Small intestine (tissue), 7 donors: ENCODE results near the gene SLC30A9. TPM values are rescaled to one million over a fixed set of nuclear protein-coding genes. Genes with fewer than 3 reads are reported as not detected.

Experiments used
- DNase-seq, 2 donors: peaks; one replicate each; pipeline versions ENCODE4 v3.0.0 to v3.0.0-alpha.2; 2013
- FAIRE-seq: peaks from 2 replicates; lab custom pipeline; 2012; peaks lifted over from hg19 to GRCh38; lab: Jason Lieb, UNC
- H3K27ac ChIP-seq, 3 donors: one replicate each; pipeline ENCODE4 v1.5.1; 2013; ENCODE audit warnings: low read length in 2 of 3, mild to moderate bottlenecking in 2 of 3, control low read depth in 1 of 3, inconsistent platforms in 1 of 3, low read depth in 1 of 3, moderate library complexity in 1 of 3
- H3K27me3 ChIP-seq, 3 donors: one replicate each; pipeline ENCODE4 v1.6.1; 2013; ENCODE audit warnings: low read length in 3 of 3, inconsistent platforms in 1 of 3; ENCODE audit not compliant: control insufficient read depth in 3 of 3, insufficient read depth in 3 of 3
- H3K36me3 ChIP-seq, 3 donors: one replicate each; pipeline ENCODE4 v1.6.1; 2013; ENCODE audit warnings: low read length in 3 of 3, inconsistent platforms in 1 of 3, low read depth in 1 of 3, mild to moderate bottlenecking in 1 of 3, moderate library complexity in 1 of 3; ENCODE audit not compliant: control insufficient read depth in 3 of 3, insufficient read depth in 2 of 3
- H3K4me1 ChIP-seq, 3 donors: one replicate each; pipeline ENCODE4 v1.6.1; 2013; ENCODE audit warnings: low read length in 2 of 3, inconsistent platforms in 1 of 3, low read depth in 1 of 3, mild to moderate bottlenecking in 1 of 3, moderate library complexity in 1 of 3; ENCODE audit not compliant: control insufficient read depth in 3 of 3, insufficient read depth in 2 of 3
- H3K4me3 ChIP-seq, 3 donors: one replicate each; pipeline ENCODE4 v1.5.1; 2013; ENCODE audit warnings: low read length in 3 of 3, control low read depth in 1 of 3, inconsistent platforms in 1 of 3, low read depth in 1 of 3, mild to moderate bottlenecking in 1 of 3, moderate library complexity in 1 of 3
- H3K9me3 ChIP-seq, 2 donors: one replicate each; pipeline ENCODE4 v1.6.1; 2013; ENCODE audit warnings: low read depth in 1 of 2, low read length in 1 of 2; ENCODE audit not compliant: control insufficient read depth in 2 of 2, insufficient read depth in 1 of 2
- WGBS, 3 donors: extraction: QIAGEN DNeasy Blood & Tissue Kit; methylation state at CpG; one replicate each; pipeline ENCODE4 v1.1.7; 2013; 5-methylcytosine and 5-hydroxymethylcytosine counted together
- polyA plus RNA-seq, 4 donors: library from polyadenylated mRNA; stranded (reverse) in 3 of 4; unstranded in 1 of 4; fragments of 200-250 nt in 3 of 4; fragments of 120-200 nt in 1 of 4; gene quantifications; one replicate each; pipeline versions ENCODE4 v1.2.1 to v1.2.3, GENCODE V29; 2013
- donor health status: healthy with polysubstance abuse.
- donor health status: control.
- donor health status: control.
- donor health status: Bipolar disorder and iron deficiency.
- donor health status: healthy.

The SLC30A9 gene
- polyA plus RNA-seq, 4 donors: 15.1 to 64.4 (median 25.7) TPM

DNA sequence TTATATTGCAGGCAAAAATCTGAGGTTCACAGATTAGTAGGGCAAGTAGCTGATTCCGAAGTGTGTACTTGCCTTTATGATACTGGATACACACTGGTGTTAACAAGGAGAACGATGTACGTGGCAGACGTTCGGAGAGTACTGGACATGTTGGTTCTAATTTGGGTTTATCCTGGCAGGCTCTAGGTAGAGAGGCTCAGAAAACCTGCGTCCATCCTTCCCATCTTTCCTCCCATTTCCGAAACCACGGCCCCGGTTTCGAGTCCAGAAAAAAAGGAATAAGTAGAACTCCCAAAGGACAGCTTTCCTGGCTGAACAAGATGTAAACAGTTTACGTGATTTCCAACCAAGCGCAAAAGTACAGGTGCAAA lies 351 bp upstream of the SLC30A9 start:
- H3K36me3 ChIP-seq: peaks cover 0 to 3% (median 0%) of the 10 kb centered on the region in 3 donors
- H3K9me3 ChIP-seq: no peaks in the 10 kb centered on the region
- H3K27ac ChIP-seq: peak overlapping the region in 2 of 3 donors; percentile 81 to 87
- no peak for FAIRE-seq
- H3K4me1 ChIP-seq: peaks cover 5 to 6% (median 6%) of the 10 kb centered on the region in 3 donors
- DNase-seq: no peak
- H3K4me3 ChIP-seq: peak overlapping the region; percentile 46 to 98 (median 75)
- H3K27me3 ChIP-seq: no peaks in the 10 kb centered on the region
- WGBS, 3 donors: 0 to 2% (median 1%) methylated on average over 12 of the region's 12 CpGs

- Histone ChIP-seq H3K4me3 (no peak overlapping the region), H3K36me3 (peaks cover 0 to 8% (median 0%) of the 10 kb centered on the region in 3 donors), H3K4me1 (peaks cover 5 to 6% (median 6%) of the 10 kb centered on the region in 3 donors), H3K27ac (no peak overlapping the region), H3K27me3 (no peaks in the 10 kb centered on the region), H3K9me3 (no peaks in the 10 kb centered on the region)
- FAIRE-seq: peak; percentile 47
- DNase-seq: peak; percentile 29 to 52
- WGBS, 3 donors: 86 to 87% (median 86%) methylated on average over 10 of the region's 10 CpGs
These were observed 1.8 kb downstream of the SLC30A9 start for GRCh38 chr4:41991916-41992767.

DNA sequence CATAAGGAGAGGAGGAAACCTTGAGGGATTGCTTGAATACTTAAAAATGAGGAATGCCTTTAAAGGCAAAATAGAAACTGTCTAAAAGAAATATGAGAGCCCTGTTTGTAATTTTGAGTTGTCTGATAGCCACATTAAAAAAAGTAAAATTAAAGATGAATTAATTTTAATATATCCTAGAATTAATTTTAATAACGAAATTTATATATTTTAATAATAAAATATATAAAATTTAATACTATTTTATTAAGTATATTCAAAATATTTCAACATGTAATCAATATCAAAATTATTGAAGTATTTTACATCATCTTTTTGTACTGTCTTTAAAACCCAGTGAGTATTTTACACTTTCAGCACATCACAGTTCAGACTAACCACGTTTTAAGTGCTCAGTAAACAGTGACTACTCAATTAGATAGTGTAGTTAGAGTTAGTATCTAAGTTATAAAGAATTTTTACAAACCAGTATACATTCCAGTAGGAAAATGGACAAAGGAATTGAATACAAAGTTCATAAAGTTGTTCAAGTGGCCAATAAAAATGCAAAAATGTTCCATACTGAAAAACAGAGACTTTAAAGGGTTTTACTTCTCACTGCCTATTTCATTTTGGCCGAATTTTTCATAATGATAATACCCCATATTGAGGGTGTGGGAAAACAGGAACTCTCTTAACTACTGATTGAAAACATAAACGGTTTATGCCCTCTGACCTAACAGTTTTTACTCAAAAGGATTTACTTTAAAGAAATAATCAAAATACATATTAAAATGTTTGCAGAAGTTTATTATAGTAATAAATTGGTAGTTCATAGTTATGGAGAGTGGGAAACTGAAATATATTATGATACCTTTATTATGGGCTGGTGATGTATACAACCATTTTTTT lies 2.9 kb downstream of the SLC30A9 start:
- no peak overlapping the region for H3K27ac ChIP-seq
- DNase-seq: no peak
- peak; percentile 57 for FAIRE-seq
- no peaks in the 10 kb centered on the region for H3K27me3 ChIP-seq
- WGBS, 3 donors: 73 to 74% (median 73%) methylated on average over 4 of the region's 4 CpGs
- no peaks in the 10 kb centered on the region for H3K9me3 ChIP-seq
- H3K36me3 ChIP-seq: peaks cover 0 to 8% (median 0%) of the 10 kb centered on the region in 3 donors
- peaks cover 5 to 6% (median 6%) of the 10 kb centered on the region in 3 donors for H3K4me1 ChIP-seq
- H3K4me3 ChIP-seq: no peak overlapping the region

GRCh38 chr4:41994461-41994985 lies 4.2 kb downstream of the SLC30A9 start:
- H3K4me1 ChIP-seq: peaks cover 5 to 6% (median 6%) of the 10 kb centered on the region in 3 donors
- no peaks in the 10 kb centered on the region for H3K27me3 ChIP-seq
- no peaks in the 10 kb centered on the region for H3K9me3 ChIP-seq
- 95 to 99% (median 98%) methylated on average over 3 of the region's 3 CpGs for WGBS, 3 donors
- H3K4me3 ChIP-seq: no peak overlapping the region
- peaks cover 0 to 11% (median 0%) of the 10 kb centered on the region in 3 donors for H3K36me3 ChIP-seq
- DNase-seq: no peak
- no peak overlapping the region for H3K27ac ChIP-seq
- no peak for FAIRE-seq

- Histone ChIP-seq H3K36me3 (peaks cover 0 to 8% (median 0%) of the 10 kb centered on the region in 3 donors), H3K4me1 (no peaks in the 10 kb centered on the region), H3K4me3 (no peak overlapping the region), H3K27me3 (no peaks in the 10 kb centered on the region), H3K9me3 (no peaks in the 10 kb centered on the region), H3K27ac (no peak overlapping the region)
- 86 to 96% (median 93%) methylated on average over 3 of the region's 3 CpGs for WGBS, 3 donors
- no peak for FAIRE-seq
- no peak for DNase-seq
These were observed 7.7 kb downstream of the SLC30A9 start for GRCh38 chr4:41998019-41998418.

DNA sequence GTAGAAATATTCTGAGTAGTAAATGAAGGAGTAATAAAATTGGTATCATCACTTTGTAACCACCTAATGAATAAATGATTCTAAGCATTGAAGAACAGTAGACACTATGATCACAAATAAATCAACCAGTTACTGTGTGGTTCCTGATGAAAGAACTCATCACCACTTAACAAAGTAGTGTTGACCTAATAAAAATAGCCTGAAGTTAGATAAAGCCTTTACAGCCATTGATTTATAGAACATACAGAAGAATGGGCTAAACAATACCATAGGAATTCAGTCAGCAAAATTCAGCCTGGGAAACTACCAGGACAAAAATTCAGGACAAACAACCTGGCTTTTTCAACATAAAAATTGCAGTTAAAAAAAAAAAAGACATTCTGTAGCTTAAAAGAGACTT lies 9.0 kb downstream of the SLC30A9 start:
- H3K4me3 ChIP-seq: no peak overlapping the region
- peaks cover 0 to 8% (median 0%) of the 10 kb centered on the region in 3 donors for H3K36me3 ChIP-seq
- no peak overlapping the region for H3K27ac ChIP-seq
- no peaks in the 10 kb centered on the region for H3K27me3 ChIP-seq
- no peaks in the 10 kb centered on the region for H3K4me1 ChIP-seq
- H3K9me3 ChIP-seq: no peaks in the 10 kb centered on the region
- DNase-seq: no peak
- FAIRE-seq: no peak

DNA sequence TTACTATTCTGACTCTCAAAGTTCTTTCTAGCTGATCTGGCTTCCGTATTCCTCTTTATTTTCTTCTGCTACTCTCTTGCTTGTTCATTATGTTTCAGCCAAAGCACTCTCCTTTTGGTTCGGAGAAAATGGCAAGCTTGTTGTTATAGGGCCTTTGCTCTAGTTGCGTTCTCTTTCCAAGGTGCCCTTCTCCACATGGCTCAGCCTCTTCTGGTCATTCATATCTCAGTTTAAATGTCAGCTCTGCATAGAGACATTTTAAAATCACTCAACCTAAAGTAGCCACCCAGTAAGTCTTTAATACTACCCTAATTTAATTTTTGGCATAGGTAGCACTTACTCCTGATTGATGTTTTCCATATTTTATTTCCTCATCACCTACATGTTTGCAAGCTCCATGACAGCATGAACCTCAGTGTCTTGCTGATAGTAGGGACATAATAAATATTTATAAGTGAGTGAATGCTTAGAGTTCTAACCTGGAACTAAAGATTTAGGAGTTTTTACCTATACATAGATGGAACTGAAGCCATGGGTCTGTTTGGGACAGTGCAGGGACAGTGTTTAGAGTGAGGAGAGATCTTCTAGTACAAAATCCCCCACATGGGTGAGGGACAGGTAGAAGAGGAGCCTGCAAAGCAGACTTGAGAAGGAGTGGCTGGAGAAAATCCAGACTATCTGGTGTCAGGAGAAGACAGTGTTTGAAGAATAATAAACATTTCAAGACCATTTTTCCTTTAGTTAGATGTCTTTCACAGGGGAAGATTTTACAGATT lies 17.9 kb downstream of the SLC30A9 start:
- 93 to 96% (median 94%) methylated on average over 3 of the region's 3 CpGs for WGBS, 3 donors
- Histone ChIP-seq H3K4me3 (no peak overlapping the region), H3K4me1 (no peaks in the 10 kb centered on the region), H3K27ac (no peak overlapping the region), H3K27me3 (no peaks in the 10 kb centered on the region), H3K36me3 (peaks cover 0 to 16% (median 2%) of the 10 kb centered on the region in 3 donors), H3K9me3 (no peaks in the 10 kb centered on the region)
- DNase-seq (no peak), FAIRE-seq (no peak)
